ENCODE data around the gene TBX2. TPM values are rescaled to one million over a fixed set of nuclear protein-coding genes. Genes with fewer than 3 reads are reported as not detected.

The TBX2 gene
- polyA plus RNA-seq, 1 donor (not counting 4 experiments of a cell fraction or from before 2014, with no cell fraction given), result not detected

DNA sequence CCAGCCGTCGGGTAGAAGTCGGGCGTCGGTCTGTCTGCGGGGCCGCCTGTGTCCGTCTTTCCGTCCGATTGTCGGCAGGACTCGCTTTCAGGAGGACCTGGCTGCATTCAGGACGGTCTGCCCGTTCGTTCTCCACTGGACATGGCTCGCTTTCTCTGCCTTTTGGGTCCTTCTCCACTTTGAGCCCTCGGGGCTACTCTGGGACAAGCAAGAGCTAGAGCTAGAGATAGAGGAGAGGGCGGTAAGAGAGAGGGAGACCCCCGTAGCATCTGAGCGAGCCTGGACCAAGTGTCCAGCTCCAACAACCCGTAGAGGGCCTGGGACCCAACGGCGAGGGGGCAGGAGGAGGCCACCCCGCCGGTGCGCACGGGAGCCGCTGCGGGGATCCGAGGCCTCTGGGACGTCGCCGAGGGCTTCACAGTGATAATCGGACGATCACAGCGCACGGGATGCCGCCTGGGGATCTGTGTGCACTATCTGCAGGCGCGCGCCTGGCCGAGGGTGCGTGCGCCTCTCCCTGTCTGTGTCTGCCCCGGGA is 57.1 kb downstream of the TBX2 start:
- H4K20me1 ChIP-seq (ENCODE audit: control insufficient read depth, extremely low read depth, insufficient read depth, low read length), result no peaks in the 10 kb centered on the region
- H3K9me3 ChIP-seq (ENCODE audit: control insufficient read depth, low read depth, low read length), result no peaks in the 10 kb centered on the region
- H3K27me3 ChIP-seq (ENCODE audit: control insufficient read depth, extremely low read depth, insufficient read depth, low read length), result peaks cover 67% of the 10 kb centered on the region
- TF ChIP-seq, protein P1, sequence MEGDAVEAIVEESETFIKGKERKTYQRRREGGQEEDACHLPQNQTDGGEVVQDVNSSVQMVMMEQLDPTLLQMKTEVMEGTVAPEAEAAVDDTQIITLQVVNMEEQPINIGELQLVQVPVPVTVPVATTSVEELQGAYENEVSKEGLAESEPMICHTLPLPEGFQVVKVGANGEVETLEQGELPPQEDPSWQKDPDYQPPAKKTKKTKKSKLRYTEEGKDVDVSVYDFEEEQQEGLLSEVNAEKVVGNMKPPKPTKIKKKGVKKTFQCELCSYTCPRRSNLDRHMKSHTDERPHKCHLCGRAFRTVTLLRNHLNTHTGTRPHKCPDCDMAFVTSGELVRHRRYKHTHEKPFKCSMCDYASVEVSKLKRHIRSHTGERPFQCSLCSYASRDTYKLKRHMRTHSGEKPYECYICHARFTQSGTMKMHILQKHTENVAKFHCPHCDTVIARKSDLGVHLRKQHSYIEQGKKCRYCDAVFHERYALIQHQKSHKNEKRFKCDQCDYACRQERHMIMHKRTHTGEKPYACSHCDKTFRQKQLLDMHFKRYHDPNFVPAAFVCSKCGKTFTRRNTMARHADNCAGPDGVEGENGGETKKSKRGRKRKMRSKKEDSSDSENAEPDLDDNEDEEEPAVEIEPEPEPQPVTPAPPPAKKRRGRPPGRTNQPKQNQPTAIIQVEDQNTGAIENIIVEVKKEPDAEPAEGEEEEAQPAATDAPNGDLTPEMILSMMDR (optimal IDR thresholded peaks at IDR 0.05 in 1 of 3, IDR thresholded peaks at IDR 0.05 in 1 of 3, conservative IDR thresholded peaks at IDR 0.05 in 1 of 3; ENCODE audit: extremely low read depth in 1 of 3, insufficient read depth in 2 of 3, low read length in 3 of 3), result no peak
- TF ChIP-seq EZH2 (IDR thresholded peaks at IDR 0.05; ENCODE audit: low read length), result peak; percentile 55
- H3K79me2 ChIP-seq (ENCODE audit: control insufficient read depth, insufficient read depth, low read length), result no peaks in the 10 kb centered on the region
- H3K4me1 ChIP-seq (ENCODE audit: control insufficient read depth, extremely low read depth, insufficient read depth, low read length), result no peaks in the 10 kb centered on the region
- FAIRE-seq (no peak), DNase-seq (ENCODE audit: low read depth, low spot score) (no peak)
- no peaks in the 10 kb centered on the region for H3K36me3 ChIP-seq (ENCODE audit: control insufficient read depth in 2 of 2, extremely low read depth in 1 of 2, insufficient read depth in 2 of 2, low read length in 2 of 2)
- peak overlapping the region in 1 of 3 experiments; percentile 45 for H3K4me3 ChIP-seq (ENCODE audit: control insufficient read depth in 2 of 3, extremely low read depth in 1 of 3, insufficient read depth in 2 of 3, low read depth in 1 of 3, low read length in 3 of 3)
- no peak overlapping the region for H3K27ac ChIP-seq (ENCODE audit: control insufficient read depth, insufficient read depth, low read length)
- no peaks in the 10 kb centered on the region for H3K9me1 ChIP-seq (ENCODE audit: control insufficient read depth, extremely low read depth, insufficient read depth, low read length)
- dilution Hi-C loops (cut with MboI; ENCODE audit: extremely low pct_ligation_motif_present, low sequenced_read_pairs), result no loop called here
- H3K9ac ChIP-seq (ENCODE audit: control insufficient read depth, extremely low read depth, insufficient read depth, low read length), result no peak overlapping the region
- H2AFZ ChIP-seq (ENCODE audit: control insufficient read depth, low read length), result peak overlapping the region; percentile 12
- peak overlapping the region; percentile 73 for H3K4me2 ChIP-seq (ENCODE audit: control insufficient read depth, extremely low read depth, insufficient read depth, low read depth, low read length)

DNA sequence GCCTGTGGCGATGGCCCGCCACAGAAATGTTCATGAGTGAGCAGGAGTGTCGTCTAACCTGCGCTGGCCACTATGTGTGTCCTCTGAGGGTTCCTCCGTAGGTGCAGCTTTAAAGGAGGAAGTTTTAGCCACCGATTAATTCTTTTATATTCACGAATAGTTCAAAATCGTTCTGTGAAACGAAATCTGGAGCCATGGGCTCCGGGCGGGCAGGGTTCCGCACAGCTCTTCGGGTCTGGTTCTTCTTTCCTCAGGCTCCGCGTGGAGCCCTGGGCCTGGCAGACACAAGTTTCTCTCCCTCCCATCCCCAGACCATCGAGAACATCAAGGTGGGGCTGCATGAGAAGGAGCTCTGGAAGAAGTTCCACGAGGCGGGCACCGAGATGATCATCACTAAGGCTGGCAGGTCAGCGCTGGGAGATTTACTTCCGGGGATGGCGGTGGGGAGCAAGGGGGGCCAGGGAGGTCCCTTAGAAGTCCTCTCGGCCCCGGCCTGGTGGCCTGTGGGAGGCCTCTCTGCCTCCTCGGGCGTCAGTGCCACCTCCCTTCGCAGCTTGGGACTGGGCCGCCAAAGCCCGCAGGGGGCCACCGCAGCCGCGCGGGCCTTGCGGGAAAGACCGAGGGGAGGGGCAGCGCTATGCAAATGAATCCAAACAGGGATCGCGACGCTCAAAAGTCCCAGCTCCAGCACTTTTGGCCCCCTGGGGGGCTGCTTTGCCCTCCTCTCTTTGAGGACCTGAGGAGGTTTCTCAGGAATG is 57.8 kb downstream of the TBX2 start:
- Histone ChIP-seq H3K4me2 (ENCODE audit: control insufficient read depth, extremely low read depth, insufficient read depth, low read depth, low read length) (peak overlapping the region; percentile 73), H3K4me1 (ENCODE audit: control insufficient read depth, extremely low read depth, insufficient read depth, low read length) (no peaks in the 10 kb centered on the region), H3K4me3 (ENCODE audit: control insufficient read depth in 2 of 3, extremely low read depth in 1 of 3, insufficient read depth in 2 of 3, low read depth in 1 of 3, low read length in 3 of 3) (peak overlapping the region in 1 of 3 experiments; percentile 45), H3K9me3 (ENCODE audit: control insufficient read depth, low read depth, low read length) (no peaks in the 10 kb centered on the region), H3K27ac (ENCODE audit: control insufficient read depth, insufficient read depth, low read length) (no peak overlapping the region), H3K27me3 (ENCODE audit: control insufficient read depth, extremely low read depth, insufficient read depth, low read length) (peaks cover 64% of the 10 kb centered on the region), H3K9me1 (ENCODE audit: control insufficient read depth, extremely low read depth, insufficient read depth, low read length) (no peaks in the 10 kb centered on the region), H3K9ac (ENCODE audit: control insufficient read depth, extremely low read depth, insufficient read depth, low read length) (no peak overlapping the region), H3K36me3 (ENCODE audit: control insufficient read depth in 2 of 2, extremely low read depth in 1 of 2, insufficient read depth in 2 of 2, low read length in 2 of 2) (no peaks in the 10 kb centered on the region), H2AFZ (ENCODE audit: control insufficient read depth, low read length) (peak overlapping the region; percentile 27), H4K20me1 (ENCODE audit: control insufficient read depth, extremely low read depth, insufficient read depth, low read length) (no peaks in the 10 kb centered on the region), H3K79me2 (ENCODE audit: control insufficient read depth, insufficient read depth, low read length) (no peaks in the 10 kb centered on the region)
- DNase-seq (ENCODE audit: low read depth, low spot score) (no peak), FAIRE-seq (no peak)
- dilution Hi-C loops (cut with MboI; ENCODE audit: extremely low pct_ligation_motif_present, low sequenced_read_pairs), result no loop called here
- TF ChIP-seq, protein P1 (optimal IDR thresholded peaks at IDR 0.05 in 1 of 3, IDR thresholded peaks at IDR 0.05 in 1 of 3, conservative IDR thresholded peaks at IDR 0.05 in 1 of 3; ENCODE audit: extremely low read depth in 1 of 3, insufficient read depth in 2 of 3, low read length in 3 of 3), result no peak
- TF ChIP-seq EZH2 (IDR thresholded peaks at IDR 0.05; ENCODE audit: low read length), result peak; percentile 23

Data from keratinocyte (primary cell).